GM03348 (cell line): ENCODE measurements around the gene PRR30.

Experiments used
- DNase-seq: peaks from one replicate; pipeline ENCODE4 v3.0.0; 2012; ENCODE audit warnings: low spot score

The PRR30 gene

GRCh38 chr2:27154488-27154887 lies 15.3 kb upstream of the PRR30 start:
- DNase-seq, result no peak

- DNase-seq, result peak; percentile 55
These were observed 13.7 kb upstream of the PRR30 start for GRCh38 chr2:27152796-27153464.

- no peak for DNase-seq
These were observed 13.0 kb upstream of the PRR30 start for GRCh38 chr2:27152102-27152795.

GRCh38 chr2:27150639-27151230 lies 11.5 kb upstream of the PRR30 start:
- no peak for DNase-seq

GRCh38 chr2:27149570-27150405 lies 10.6 kb upstream of the PRR30 start:
- no peak for DNase-seq

- no peak for DNase-seq
These were observed 9.7 kb upstream of the PRR30 start, which contains the start of gene TCF23 for GRCh38 chr2:27148801-27149439. Gene TCF23 (plus strand): TSS chr2:27149004. CDS start chr2:27149134, 130 bp downstream.

GRCh38 chr2:27147935-27148334 lies 8.7 kb upstream of the PRR30 start:
- DNase-seq, result no peak

- DNase-seq, result no peak
These were observed 6.5 kb upstream of the PRR30 start for GRCh38 chr2:27145682-27146081.

GRCh38 chr2:27143285-27143684 lies 4.1 kb upstream of the PRR30 start:
- DNase-seq, result no peak

GRCh38 chr2:27138111-27138510 lies 1.1 kb downstream of the PRR30 start:
- no peak for DNase-seq

GRCh38 chr2:27137322-27137935 lies 1.8 kb downstream of the PRR30 start:
- no peak for DNase-seq

GRCh38 chr2:27136751-27137150 lies 2.5 kb downstream of the PRR30 start:
- DNase-seq, result no peak

GRCh38 chr2:27135478-27135955 lies 3.7 kb downstream of the PRR30 start:
- no peak for DNase-seq

- no peak for DNase-seq
These were observed 4.3 kb downstream of the PRR30 start for GRCh38 chr2:27134781-27135477.

- DNase-seq, result peak; percentile 100
These were observed 5.1 kb downstream of the PRR30 start, which contains the start of gene PREB for GRCh38 chr2:27133905-27134780. Gene PREB (minus strand): TSS chr2:27134636. CDS start chr2:27134421, 215 bp downstream.

- DNase-seq, result no peak
These were observed 5.9 kb downstream of the PRR30 start for GRCh38 chr2:27133195-27133875.

GRCh38 chr2:27131429-27131828 lies 7.8 kb downstream of the PRR30 start:
- no peak for DNase-seq

- no peak for DNase-seq
These were observed 8.8 kb downstream of the PRR30 start for GRCh38 chr2:27130396-27130795.
